Activated CD8-positive, alpha-beta memory T cell treated with anti-CD3 and anti-CD28 coated beads, Interleukin-2, amount 50 U/mL, for 1 hour (primary cell): ENCODE measurements around the gene APBB1IP.
"Not testable (repeated sequence)": the region's sequence is repeated elsewhere in the genome, so short reads cannot be mapped to it uniquely, and the experiment has no call there.

Experiments used
- DNase-seq: peaks from one replicate; pipeline ENCODE4 v3.0.0-alpha.2; 2020; ENCODE audit errors: extremely low read depth

Gene APBB1IP

GRCh38 chr10:26437637-26438461, at the start of gene APBB1IP:
Gene APBB1IP (plus strand): TSS chr10:26438341. CDS start chr10:26492327, 53,986 bp downstream.
- DNase-seq: no peak

GRCh38 chr10:26389533-26389932, 48.6 kb upstream of the APBB1IP start:
- DNase-seq: no peak

- no peak for DNase-seq
Observed at GRCh38 chr10:26391701-26392695, 46.1 kb upstream of the APBB1IP start.

DNA sequence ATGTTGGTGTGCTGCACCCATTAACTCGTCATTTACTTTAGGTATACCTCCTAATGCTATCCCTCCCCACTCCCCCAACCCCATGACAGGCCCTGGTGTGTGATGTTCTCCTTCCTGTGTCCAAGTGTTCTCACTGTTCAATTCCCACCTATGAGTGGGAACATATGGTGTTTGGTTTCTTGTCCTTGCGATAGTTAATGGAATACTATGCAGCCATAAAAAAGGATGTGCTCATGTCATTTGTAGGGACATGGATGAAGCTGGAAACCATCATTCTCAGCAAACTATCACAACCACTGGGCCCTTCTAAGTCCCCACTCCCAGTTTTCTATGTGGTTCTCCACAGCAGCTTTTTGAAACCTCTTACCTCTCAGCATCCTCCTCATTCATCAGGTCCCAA, 39.8 kb upstream of the APBB1IP start:
- not testable (repeated sequence) for DNase-seq

- no peak for DNase-seq
Observed at GRCh38 chr10:26407406-26407969, 30.7 kb upstream of the APBB1IP start.

DNA sequence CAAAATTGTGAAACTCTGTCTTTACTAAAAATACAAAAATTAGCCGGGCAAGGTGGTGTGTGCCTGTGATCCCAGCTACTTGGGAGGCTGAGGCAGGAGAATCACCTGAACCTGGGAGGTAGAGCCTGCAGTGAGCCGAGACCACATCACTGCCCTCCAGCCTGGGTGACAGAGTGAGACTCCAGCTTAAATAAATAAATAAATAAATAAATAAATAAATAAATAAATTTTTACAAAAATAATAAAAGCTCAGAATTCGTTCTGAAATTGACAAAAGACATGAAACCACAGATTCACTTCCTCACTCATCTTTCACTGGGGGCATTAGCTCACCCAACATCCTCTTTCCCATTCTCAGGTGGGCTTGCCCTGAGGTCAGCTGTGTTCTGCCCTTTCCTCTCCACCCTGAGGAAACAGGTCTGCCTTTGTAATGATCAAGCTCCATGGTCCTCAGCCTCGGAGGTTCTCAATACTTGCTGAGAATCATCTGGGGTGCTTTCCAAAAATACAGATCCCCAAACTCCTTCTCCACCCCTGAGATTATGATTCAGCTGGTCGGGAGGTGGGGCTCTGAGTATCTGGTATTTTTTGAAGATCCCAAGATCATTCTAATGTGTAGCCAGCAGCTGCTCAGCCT, 29.2 kb upstream of the APBB1IP start:
- DNase-seq: no peak

- DNase-seq: no peak
Observed at GRCh38 chr10:26410356-26410755, 27.8 kb upstream of the APBB1IP start.

- no peak for DNase-seq
Observed at GRCh38 chr10:26412932-26413331, 25.2 kb upstream of the APBB1IP start.

DNA sequence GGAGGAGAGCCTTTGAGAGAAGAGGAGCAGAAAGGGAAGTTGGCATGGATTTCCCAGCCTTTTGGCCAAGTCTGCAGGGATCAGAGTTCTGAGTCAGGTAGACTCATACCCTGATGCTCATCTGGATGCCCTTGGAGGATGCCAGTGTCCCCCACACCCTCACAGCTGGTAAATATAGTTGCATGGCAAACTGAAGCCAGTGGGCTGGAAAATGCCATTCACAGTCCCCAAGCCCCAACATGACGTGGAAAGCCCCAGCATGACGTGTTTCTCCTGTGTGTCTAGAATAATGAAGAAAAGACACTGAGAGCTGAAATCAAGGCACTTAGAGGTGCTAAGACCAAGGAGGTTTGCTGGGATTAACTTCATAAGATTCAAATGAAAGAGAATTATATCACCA, 24.8 kb upstream of the APBB1IP start:
- DNase-seq: no peak

DNA sequence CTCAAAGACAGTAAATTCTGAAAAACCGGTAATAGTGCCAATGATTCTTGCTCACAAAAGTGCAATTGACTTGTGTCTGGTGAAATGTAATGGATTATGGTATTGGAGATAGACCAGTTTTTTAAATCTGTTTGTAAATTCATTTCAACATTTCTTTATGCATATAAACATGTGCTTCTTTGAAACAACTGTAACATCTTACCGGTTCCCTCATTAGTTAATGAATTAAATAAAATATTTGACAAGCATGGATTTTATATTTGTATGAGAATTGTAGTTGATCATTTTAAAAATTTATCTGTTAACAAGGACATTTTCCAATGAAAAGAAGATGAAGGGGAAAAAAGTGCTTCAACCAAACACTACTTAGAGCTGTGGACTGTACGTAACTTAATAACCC, 21.0 kb upstream of the APBB1IP start:
- no peak for DNase-seq

- no peak for DNase-seq
Observed at GRCh38 chr10:26422977-26423376, 15.2 kb upstream of the APBB1IP start.

DNA sequence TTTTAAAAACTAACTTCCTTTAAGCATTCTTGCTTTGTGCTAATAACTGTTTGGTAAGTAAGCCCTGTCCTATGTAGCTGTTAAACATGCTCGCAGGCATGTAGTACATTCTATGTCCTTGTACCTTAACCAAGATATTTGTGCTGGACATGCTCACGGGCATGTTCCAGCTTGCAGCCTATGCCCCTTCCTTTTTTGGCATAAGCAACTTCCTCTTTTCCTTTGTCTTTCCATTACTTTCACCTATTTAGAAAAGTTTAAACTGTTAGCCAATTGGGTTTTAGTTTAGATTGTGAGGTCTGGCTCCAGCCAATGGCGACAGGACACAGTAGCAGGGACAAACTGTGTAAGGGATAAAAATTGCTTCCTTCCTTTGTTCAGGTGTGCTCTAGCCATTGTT, 14.4 kb upstream of the APBB1IP start:
- no peak for DNase-seq

DNA sequence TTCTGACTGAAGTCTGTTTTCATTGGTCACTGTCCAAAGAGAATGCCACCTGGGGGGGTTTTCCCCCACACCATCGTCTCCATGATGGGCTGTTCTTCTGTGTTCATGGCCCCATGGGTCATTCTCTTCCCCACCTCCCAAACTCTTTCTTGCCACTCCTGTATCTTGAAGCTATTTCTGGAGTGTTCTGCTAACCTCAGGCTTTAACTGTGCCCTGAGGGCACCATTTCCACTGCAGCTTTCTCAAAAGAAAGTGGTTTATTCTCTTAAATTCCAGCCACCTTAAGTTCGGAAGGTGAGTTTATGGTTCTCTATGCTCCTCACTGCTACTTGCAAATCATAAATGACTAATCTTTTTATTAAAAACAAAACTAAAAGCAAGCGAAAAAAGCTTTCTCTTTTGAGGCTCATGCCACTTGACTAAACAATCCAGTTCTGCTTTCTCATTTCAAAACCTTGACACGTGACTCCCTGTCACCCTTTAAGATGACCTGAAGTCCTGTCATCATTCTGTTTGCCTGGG, 7.4 kb upstream of the APBB1IP start:
- no peak for DNase-seq

DNA sequence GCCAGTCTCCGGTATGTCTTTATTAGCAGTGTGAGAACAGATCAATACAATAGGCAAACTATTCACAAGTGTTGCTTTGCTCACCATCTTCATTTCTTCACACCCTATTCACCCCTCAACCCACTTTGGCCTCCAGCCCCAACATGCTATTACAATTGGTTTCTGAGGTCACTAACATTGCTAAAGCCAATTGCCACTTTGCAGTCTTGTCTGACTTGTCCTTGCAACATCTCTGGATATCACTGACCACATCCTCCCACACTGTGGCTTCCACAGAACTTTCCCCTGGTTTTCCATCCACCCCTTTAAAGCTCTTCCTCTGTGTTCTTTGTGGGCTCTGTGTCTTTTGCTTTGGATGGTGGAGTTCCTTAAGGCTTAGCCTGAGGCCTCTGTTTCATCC, 5.2 kb upstream of the APBB1IP start:
- no peak for DNase-seq

- DNase-seq: no peak
Observed at GRCh38 chr10:26435852-26436251, 2.3 kb upstream of the APBB1IP start.

GRCh38 chr10:26436848-26437247, 1.3 kb upstream of the APBB1IP start:
- no peak for DNase-seq

DNA sequence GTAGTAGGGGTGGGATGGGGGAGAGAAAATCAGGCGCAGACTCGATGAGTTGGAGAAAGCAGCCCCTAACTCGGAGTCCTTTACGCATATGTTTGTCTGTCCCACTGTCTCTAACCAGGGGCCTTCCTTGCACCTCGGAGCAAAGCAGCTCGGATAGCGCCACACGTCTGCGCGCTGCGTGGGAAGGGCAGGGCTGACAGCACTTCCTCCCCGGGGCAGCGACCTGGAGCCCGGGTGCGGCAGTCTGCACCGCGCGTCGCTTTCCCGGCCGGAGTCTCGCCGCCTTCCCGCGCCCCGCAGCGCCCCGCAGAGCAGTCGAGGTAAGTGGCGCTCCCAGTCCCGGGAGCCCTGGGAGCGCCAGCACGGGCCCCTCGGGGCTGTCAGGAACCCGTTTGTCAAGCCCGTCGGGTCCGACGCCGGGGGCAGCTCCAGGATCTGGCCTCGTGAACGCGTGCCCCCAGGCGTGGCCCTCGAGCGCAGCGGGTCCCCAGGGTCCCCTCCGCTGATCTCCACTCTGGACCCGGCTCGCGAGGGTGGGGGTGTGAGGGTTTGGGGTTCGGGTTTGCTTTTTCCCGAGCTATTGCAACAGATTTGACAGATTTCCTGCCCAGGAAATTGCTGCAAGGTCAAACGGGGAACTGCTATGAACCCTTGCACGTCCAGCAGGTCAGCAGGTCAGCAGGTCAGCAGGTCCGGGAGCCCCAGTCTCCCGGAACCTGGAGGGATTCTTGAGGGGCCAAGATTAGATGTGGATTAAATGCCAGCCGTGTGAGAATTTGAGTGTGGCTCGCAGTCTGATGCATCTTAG, 597 bp downstream of the APBB1IP start:
- no peak for DNase-seq

DNA sequence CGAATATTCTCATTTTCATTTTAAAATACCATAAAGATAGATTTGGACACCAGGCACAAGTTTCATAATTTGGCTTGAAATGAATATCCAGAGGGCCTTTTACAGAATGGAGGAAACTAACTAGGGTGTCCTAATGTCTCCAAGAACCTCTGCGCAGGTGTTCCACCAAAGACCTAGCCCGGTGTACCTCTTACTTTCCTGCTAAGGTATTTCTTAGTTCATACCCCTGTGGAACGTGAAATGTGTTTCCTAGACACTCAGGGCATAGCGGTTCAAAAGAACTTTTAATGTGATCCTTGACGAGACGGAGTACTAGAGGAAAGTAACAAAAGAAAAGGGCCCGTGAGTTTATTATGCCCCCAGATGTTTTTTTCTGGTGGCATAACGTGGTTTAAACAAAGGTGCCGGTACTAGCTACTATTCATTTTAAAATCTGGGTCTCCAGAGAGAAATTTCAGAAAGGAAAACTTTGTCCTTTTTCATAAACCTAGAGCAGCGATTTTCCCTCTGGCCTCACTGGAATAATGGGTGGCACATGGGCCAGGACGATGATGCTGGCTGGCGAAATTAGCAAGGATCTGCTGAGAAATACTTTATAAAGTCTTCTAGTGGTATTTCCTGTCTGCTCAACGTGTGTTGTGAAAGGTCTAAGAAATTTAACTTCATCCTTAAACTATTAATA, 1.4 kb downstream of the APBB1IP start:
- DNase-seq: no peak

- DNase-seq: no peak
Observed at GRCh38 chr10:26440088-26440470, 1.9 kb downstream of the APBB1IP start.
